ENCODE measurements around the gene PSMD6. TPM values are rescaled to one million over a fixed set of nuclear protein-coding genes. Genes with fewer than 3 reads are reported as not detected.

The PSMD6 gene
- polyA plus RNA-seq, 2 donors = 36.0 to 80.7 TPM

DNA sequence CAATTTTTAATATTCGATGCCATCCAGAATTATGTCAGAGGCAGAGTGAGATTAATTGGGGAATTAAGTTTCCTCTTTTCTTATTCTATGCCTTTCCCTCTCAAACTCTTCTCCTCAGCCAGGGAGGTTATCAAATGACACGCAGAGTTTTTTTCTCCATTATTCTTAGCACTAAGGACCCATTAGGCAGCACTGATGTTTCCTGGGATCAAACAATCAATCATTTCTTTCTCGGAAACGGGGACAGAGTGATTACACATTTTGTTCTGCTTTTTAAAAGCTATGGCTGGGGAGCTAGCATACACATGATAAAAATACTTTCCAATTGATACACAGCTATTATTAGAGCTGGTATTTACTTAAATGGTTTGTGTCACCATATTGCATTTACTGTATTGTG lies 35.3 kb upstream of the PSMD6 start:
- Histone ChIP-seq H3K36me3 (ENCODE audit: control insufficient read depth in 2 of 2, insufficient read depth in 2 of 2, low read length in 1 of 2) (no peaks in the 10 kb centered on the region), H3K4me1 (ENCODE audit: control insufficient read depth in 2 of 2, insufficient read depth in 2 of 2, low read length in 1 of 2) (no peaks in the 10 kb centered on the region), H3K4me3 (ENCODE audit: low read depth in 1 of 2, low read length in 2 of 2) (no peak overlapping the region), H3K27ac (ENCODE audit: low read depth in 2 of 2, low read length in 1 of 2) (no peak overlapping the region), H3K27me3 (ENCODE audit: control insufficient read depth in 1 of 2, insufficient read depth in 2 of 2, low read length in 2 of 2) (no peaks in the 10 kb centered on the region), H3K9me3 (ENCODE audit: control insufficient read depth in 2 of 2, insufficient read depth in 1 of 2, low read depth in 1 of 2, low read length in 1 of 2) (no peaks in the 10 kb centered on the region)
- 19 to 30% methylated on average over 4 of the region's 4 CpGs for WGBS, 2 donors

GRCh38 chr3:64057231-64057630 lies 33.9 kb upstream of the PSMD6 start:
- H3K4me1 ChIP-seq (ENCODE audit: control insufficient read depth in 2 of 2, insufficient read depth in 2 of 2, low read length in 1 of 2) = no peaks in the 10 kb centered on the region
- H3K27ac ChIP-seq (ENCODE audit: low read depth in 2 of 2, low read length in 1 of 2) = no peak overlapping the region
- no peak overlapping the region for H3K4me3 ChIP-seq (ENCODE audit: low read depth in 1 of 2, low read length in 2 of 2)
- H3K9me3 ChIP-seq (ENCODE audit: control insufficient read depth in 2 of 2, insufficient read depth in 1 of 2, low read depth in 1 of 2, low read length in 1 of 2) = no peaks in the 10 kb centered on the region
- no peaks in the 10 kb centered on the region for H3K36me3 ChIP-seq (ENCODE audit: control insufficient read depth in 2 of 2, insufficient read depth in 2 of 2, low read length in 1 of 2)
- WGBS, 2 donors = 95 to 98% methylated on average over 4 of the region's 4 CpGs
- no peaks in the 10 kb centered on the region for H3K27me3 ChIP-seq (ENCODE audit: control insufficient read depth in 1 of 2, insufficient read depth in 2 of 2, low read length in 2 of 2)

DNA sequence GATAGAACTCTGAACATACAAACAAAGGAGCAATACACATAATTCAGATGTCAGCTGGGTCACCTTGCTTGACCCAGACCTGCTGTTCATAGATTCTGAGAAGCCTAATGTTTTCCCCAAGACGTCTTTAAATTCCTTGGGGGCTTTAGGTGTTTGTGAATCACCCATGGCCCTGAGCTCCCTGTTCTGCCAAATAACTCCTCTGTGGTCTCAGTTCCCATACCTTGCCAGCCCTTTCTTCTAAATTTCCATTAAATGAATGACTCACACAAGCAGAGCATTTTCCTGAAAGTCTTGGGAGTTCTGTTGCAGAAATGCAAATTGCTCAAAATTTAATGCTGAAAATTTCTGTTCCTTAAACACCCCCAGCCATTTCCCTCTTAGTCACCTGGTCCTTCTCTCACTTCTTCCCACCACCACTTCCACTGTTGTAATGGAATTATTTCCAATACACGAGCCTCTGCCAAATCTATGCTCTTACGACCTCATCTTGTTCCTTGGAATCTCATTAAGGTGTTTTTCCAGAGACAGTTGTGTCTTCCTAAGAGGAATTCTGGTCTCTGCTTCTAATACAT lies 33.4 kb upstream of the PSMD6 start:
- Histone ChIP-seq H3K27me3 (ENCODE audit: control insufficient read depth in 1 of 2, insufficient read depth in 2 of 2, low read length in 2 of 2) (no peaks in the 10 kb centered on the region), H3K9me3 (ENCODE audit: control insufficient read depth in 2 of 2, insufficient read depth in 1 of 2, low read depth in 1 of 2, low read length in 1 of 2) (no peaks in the 10 kb centered on the region), H3K4me3 (ENCODE audit: low read depth in 1 of 2, low read length in 2 of 2) (no peak overlapping the region), H3K36me3 (ENCODE audit: control insufficient read depth in 2 of 2, insufficient read depth in 2 of 2, low read length in 1 of 2) (no peaks in the 10 kb centered on the region), H3K4me1 (ENCODE audit: control insufficient read depth in 2 of 2, insufficient read depth in 2 of 2, low read length in 1 of 2) (no peaks in the 10 kb centered on the region), H3K27ac (ENCODE audit: low read depth in 2 of 2, low read length in 1 of 2) (no peak overlapping the region)
- 53 to 67% methylated on average over 3 of the region's 3 CpGs for WGBS, 2 donors

DNA sequence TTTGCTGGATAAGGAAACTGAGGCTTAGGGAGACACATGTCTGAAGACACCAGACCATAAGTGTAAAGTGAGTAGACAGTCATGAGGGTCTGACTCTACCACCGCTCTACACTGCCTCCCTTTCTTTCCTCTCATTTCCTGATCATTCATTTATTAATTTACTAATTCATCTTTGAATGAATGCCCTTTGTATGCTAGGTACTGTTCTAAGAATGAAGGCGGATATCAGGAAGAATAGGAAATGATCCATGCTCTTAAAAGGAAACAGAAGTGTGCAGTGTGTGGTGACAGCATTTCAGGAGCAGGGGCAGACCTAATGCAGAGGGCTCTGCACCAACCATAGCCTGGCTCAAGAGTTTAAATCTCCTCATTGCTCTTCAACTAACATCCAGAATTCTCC lies 31.8 kb upstream of the PSMD6 start:
- no peaks in the 10 kb centered on the region for H3K9me3 ChIP-seq (ENCODE audit: control insufficient read depth in 2 of 2, insufficient read depth in 1 of 2, low read depth in 1 of 2, low read length in 1 of 2)
- H3K27ac ChIP-seq (ENCODE audit: low read depth in 2 of 2, low read length in 1 of 2) = no peak overlapping the region
- H3K36me3 ChIP-seq (ENCODE audit: control insufficient read depth in 2 of 2, insufficient read depth in 2 of 2, low read length in 1 of 2) = no peaks in the 10 kb centered on the region
- WGBS, 2 donors = 89 to 90% methylated on average over 2 of the region's 2 CpGs
- H3K4me1 ChIP-seq (ENCODE audit: control insufficient read depth in 2 of 2, insufficient read depth in 2 of 2, low read length in 1 of 2) = no peaks in the 10 kb centered on the region
- H3K27me3 ChIP-seq (ENCODE audit: control insufficient read depth in 1 of 2, insufficient read depth in 2 of 2, low read length in 2 of 2) = no peaks in the 10 kb centered on the region
- H3K4me3 ChIP-seq (ENCODE audit: low read depth in 1 of 2, low read length in 2 of 2) = no peak overlapping the region

DNA sequence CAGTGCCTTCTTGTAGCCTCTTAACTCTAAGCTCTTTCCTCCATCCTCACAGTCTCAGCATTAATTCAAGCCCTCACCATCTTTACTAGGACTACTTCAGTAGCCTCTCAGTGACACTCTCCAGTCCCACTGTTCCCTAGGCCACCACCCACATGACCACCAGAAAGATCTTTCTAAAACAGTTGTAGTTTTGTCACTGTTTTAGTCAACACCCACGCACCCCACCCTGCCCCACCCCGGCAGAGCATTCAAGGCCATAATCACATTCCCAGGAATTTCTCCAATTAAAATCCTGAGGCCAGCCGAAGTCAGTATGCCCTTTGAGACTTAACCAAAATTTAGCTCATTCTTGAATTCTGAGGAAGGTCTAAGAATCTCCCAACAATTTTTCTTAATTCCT lies 31.2 kb upstream of the PSMD6 start:
- H3K9me3 ChIP-seq (ENCODE audit: control insufficient read depth in 2 of 2, insufficient read depth in 1 of 2, low read depth in 1 of 2, low read length in 1 of 2) = no peaks in the 10 kb centered on the region
- no peak overlapping the region for H3K27ac ChIP-seq (ENCODE audit: low read depth in 2 of 2, low read length in 1 of 2)

GRCh38 chr3:64053581-64053980 lies 30.3 kb upstream of the PSMD6 start:
- Histone ChIP-seq H3K9me3 (ENCODE audit: control insufficient read depth in 2 of 2, insufficient read depth in 1 of 2, low read depth in 1 of 2, low read length in 1 of 2) (no peaks in the 10 kb centered on the region), H3K4me1 (ENCODE audit: control insufficient read depth in 2 of 2, insufficient read depth in 2 of 2, low read length in 1 of 2) (no peaks in the 10 kb centered on the region), H3K4me3 (ENCODE audit: low read depth in 1 of 2, low read length in 2 of 2) (no peak overlapping the region), H3K27me3 (ENCODE audit: control insufficient read depth in 1 of 2, insufficient read depth in 2 of 2, low read length in 2 of 2) (no peaks in the 10 kb centered on the region), H3K27ac (ENCODE audit: low read depth in 2 of 2, low read length in 1 of 2) (no peak overlapping the region), H3K36me3 (ENCODE audit: control insufficient read depth in 2 of 2, insufficient read depth in 2 of 2, low read length in 1 of 2) (no peaks in the 10 kb centered on the region)
- 74 to 78% methylated on average over 3 of the region's 3 CpGs for WGBS, 2 donors

More for the DNA sequence above, 31.2 kb upstream of the PSMD6 start:
- no peaks in the 10 kb centered on the region for H3K4me1 ChIP-seq (ENCODE audit: control insufficient read depth in 2 of 2, insufficient read depth in 2 of 2, low read length in 1 of 2)
- 83% methylated on average over 3 of the region's 3 CpGs for WGBS, 2 donors
- no peaks in the 10 kb centered on the region for H3K36me3 ChIP-seq (ENCODE audit: control insufficient read depth in 2 of 2, insufficient read depth in 2 of 2, low read length in 1 of 2)
- no peaks in the 10 kb centered on the region for H3K27me3 ChIP-seq (ENCODE audit: control insufficient read depth in 1 of 2, insufficient read depth in 2 of 2, low read length in 2 of 2)
- no peak overlapping the region for H3K4me3 ChIP-seq (ENCODE audit: low read depth in 1 of 2, low read length in 2 of 2)

GRCh38 chr3:64053117-64053516 lies 29.8 kb upstream of the PSMD6 start:
- H3K27me3 ChIP-seq (ENCODE audit: control insufficient read depth in 1 of 2, insufficient read depth in 2 of 2, low read length in 2 of 2) = no peaks in the 10 kb centered on the region
- no peak overlapping the region for H3K4me3 ChIP-seq (ENCODE audit: low read depth in 1 of 2, low read length in 2 of 2)
- H3K27ac ChIP-seq (ENCODE audit: low read depth in 2 of 2, low read length in 1 of 2) = no peak overlapping the region
- no peaks in the 10 kb centered on the region for H3K36me3 ChIP-seq (ENCODE audit: control insufficient read depth in 2 of 2, insufficient read depth in 2 of 2, low read length in 1 of 2)
- no peaks in the 10 kb centered on the region for H3K9me3 ChIP-seq (ENCODE audit: control insufficient read depth in 2 of 2, insufficient read depth in 1 of 2, low read depth in 1 of 2, low read length in 1 of 2)
- H3K4me1 ChIP-seq (ENCODE audit: control insufficient read depth in 2 of 2, insufficient read depth in 2 of 2, low read length in 1 of 2) = no peaks in the 10 kb centered on the region

- no peak overlapping the region for H3K4me3 ChIP-seq (ENCODE audit: low read depth in 1 of 2, low read length in 2 of 2)
- no peak overlapping the region for H3K27ac ChIP-seq (ENCODE audit: low read depth in 2 of 2, low read length in 1 of 2)
- H3K9me3 ChIP-seq (ENCODE audit: control insufficient read depth in 2 of 2, insufficient read depth in 1 of 2, low read depth in 1 of 2, low read length in 1 of 2) = no peaks in the 10 kb centered on the region
- H3K4me1 ChIP-seq (ENCODE audit: control insufficient read depth in 2 of 2, insufficient read depth in 2 of 2, low read length in 1 of 2) = no peaks in the 10 kb centered on the region
- no peaks in the 10 kb centered on the region for H3K27me3 ChIP-seq (ENCODE audit: control insufficient read depth in 1 of 2, insufficient read depth in 2 of 2, low read length in 2 of 2)
- WGBS, 2 donors = 81% methylated on average over 4 of the region's 4 CpGs
- no peaks in the 10 kb centered on the region for H3K36me3 ChIP-seq (ENCODE audit: control insufficient read depth in 2 of 2, insufficient read depth in 2 of 2, low read length in 1 of 2)
Observed at GRCh38 chr3:64049832-64050231, 26.5 kb upstream of the PSMD6 start.

DNA sequence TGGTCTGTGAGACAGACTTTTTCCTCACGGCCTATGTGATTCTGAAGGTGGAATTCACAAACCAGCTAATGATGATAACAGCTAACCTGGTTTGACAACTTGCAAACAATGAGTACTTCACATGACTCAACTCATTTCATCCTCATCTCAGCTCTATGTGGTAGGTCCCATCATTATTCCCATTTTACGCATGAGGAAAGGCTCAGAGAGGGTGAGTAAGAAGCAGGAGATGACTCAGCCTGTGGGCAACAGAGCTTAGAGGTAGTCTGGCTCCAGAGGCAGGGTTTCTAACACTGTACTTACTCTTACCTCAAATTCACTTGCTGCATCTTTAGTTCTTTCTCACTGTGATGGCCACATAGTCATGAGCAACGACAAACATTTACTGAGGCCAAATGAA lies 25.8 kb upstream of the PSMD6 start:
- Histone ChIP-seq H3K4me3 (ENCODE audit: low read depth in 1 of 2, low read length in 2 of 2) (no peak overlapping the region), H3K4me1 (ENCODE audit: control insufficient read depth in 2 of 2, insufficient read depth in 2 of 2, low read length in 1 of 2) (no peaks in the 10 kb centered on the region), H3K27me3 (ENCODE audit: control insufficient read depth in 1 of 2, insufficient read depth in 2 of 2, low read length in 2 of 2) (no peaks in the 10 kb centered on the region), H3K27ac (ENCODE audit: low read depth in 2 of 2, low read length in 1 of 2) (no peak overlapping the region), H3K36me3 (ENCODE audit: control insufficient read depth in 2 of 2, insufficient read depth in 2 of 2, low read length in 1 of 2) (no peaks in the 10 kb centered on the region), H3K9me3 (ENCODE audit: control insufficient read depth in 2 of 2, insufficient read depth in 1 of 2, low read depth in 1 of 2, low read length in 1 of 2) (no peaks in the 10 kb centered on the region)
- 53 to 72% methylated on average over 3 of the region's 3 CpGs for WGBS, 2 donors

GRCh38 chr3:64048631-64049061 lies 25.4 kb upstream of the PSMD6 start:
- no peak overlapping the region for H3K27ac ChIP-seq (ENCODE audit: low read depth in 2 of 2, low read length in 1 of 2)

More at GRCh38 chr3:64048631-64049061, 25.4 kb upstream of the PSMD6 start:
- WGBS, 2 donors = 49 to 55% methylated on average over 3 of the region's 3 CpGs
- Histone ChIP-seq H3K4me3 (ENCODE audit: low read depth in 1 of 2, low read length in 2 of 2) (no peak overlapping the region), H3K27me3 (ENCODE audit: control insufficient read depth in 1 of 2, insufficient read depth in 2 of 2, low read length in 2 of 2) (no peaks in the 10 kb centered on the region), H3K36me3 (ENCODE audit: control insufficient read depth in 2 of 2, insufficient read depth in 2 of 2, low read length in 1 of 2) (no peaks in the 10 kb centered on the region), H3K4me1 (ENCODE audit: control insufficient read depth in 2 of 2, insufficient read depth in 2 of 2, low read length in 1 of 2) (no peaks in the 10 kb centered on the region), H3K9me3 (ENCODE audit: control insufficient read depth in 2 of 2, insufficient read depth in 1 of 2, low read depth in 1 of 2, low read length in 1 of 2) (no peaks in the 10 kb centered on the region)

Measured in esophagus (tissue), 2 donors.